ENCODE results near the gene NR3C1.

Gene NR3C1

GRCh38 chr5:143229426-143229895, 174.0 kb downstream of the NR3C1 start:
- no peak for DNase-seq

GRCh38 chr5:143228597-143229293, 174.7 kb downstream of the NR3C1 start:
- DNase-seq, result no peak

All from OCI-M1 (cell line).